Glutamatergic neuron (in vitro differentiated cells): Measurements from ENCODE around the gene PBLD. TPM values are rescaled to one million over a fixed set of nuclear protein-coding genes. Genes with fewer than 3 reads are reported as not detected.
"Not testable (repeated sequence)": the region's sequence is repeated elsewhere in the genome, so short reads cannot be mapped to it uniquely, and the experiment has no call there.

ENCODE experiments used
- DNase-seq: peaks from one replicate; pipeline ENCODE4 v3.0.0; 2022
- H3K27ac Mint-ChIP-seq: one replicate; pipeline ENCODE4 v1.8.0; 2020; ENCODE audit warnings: mild to moderate bottlenecking, mixed read lengths, inconsistent platforms; ENCODE audit not compliant: unreplicated experiment
- H3K27me3 Mint-ChIP-seq: one replicate; pipeline ENCODE4 v1.8.0; 2020; ENCODE audit warnings: mild to moderate bottlenecking, moderate library complexity, mixed read lengths, inconsistent platforms; ENCODE audit not compliant: unreplicated experiment
- H3K36me3 Mint-ChIP-seq: one replicate; pipeline ENCODE4 v1.8.0; 2020; ENCODE audit warnings: mild to moderate bottlenecking, mixed read lengths, inconsistent platforms; ENCODE audit not compliant: unreplicated experiment
- H3K4me1 Mint-ChIP-seq: one replicate; pipeline ENCODE4 v1.8.0; 2020; ENCODE audit warnings: mild to moderate bottlenecking, low read depth, mixed read lengths, inconsistent platforms; ENCODE audit not compliant: unreplicated experiment
- H3K4me3 Mint-ChIP-seq: one replicate; pipeline ENCODE4 v1.8.0; 2020; ENCODE audit warnings: mild to moderate bottlenecking, mixed read lengths, inconsistent platforms; ENCODE audit not compliant: unreplicated experiment
- H3K9me3 Mint-ChIP-seq: one replicate; pipeline ENCODE4 v1.8.0; 2020; ENCODE audit warnings: mild to moderate bottlenecking, moderate library complexity, mixed read lengths, inconsistent platforms; ENCODE audit not compliant: unreplicated experiment
- total RNA-seq: library from RNA; stranded (reverse); fragmentation: NEBNext Ultra II Directional; extraction: Animal tissue kit (Norgen Biotek cat#: 25700); gene quantifications from one replicate; pipeline ENCODE4 v1.2.1, GENCODE V29; 2021; ENCODE audit not compliant: unreplicated experiment
- TF ChIP-seq, protein P1 (sequence below): fragments of 200-600 bp; sonication (generic); IDR thresholded peaks from one replicate; pipeline ENCODE4 v1.5.0; 2021; ENCODE audit not compliant: partially characterized antibody, unreplicated experiment

The PBLD gene
- total RNA-seq, 1 donor from 2014 or later, result 10.3 TPM

DNA sequence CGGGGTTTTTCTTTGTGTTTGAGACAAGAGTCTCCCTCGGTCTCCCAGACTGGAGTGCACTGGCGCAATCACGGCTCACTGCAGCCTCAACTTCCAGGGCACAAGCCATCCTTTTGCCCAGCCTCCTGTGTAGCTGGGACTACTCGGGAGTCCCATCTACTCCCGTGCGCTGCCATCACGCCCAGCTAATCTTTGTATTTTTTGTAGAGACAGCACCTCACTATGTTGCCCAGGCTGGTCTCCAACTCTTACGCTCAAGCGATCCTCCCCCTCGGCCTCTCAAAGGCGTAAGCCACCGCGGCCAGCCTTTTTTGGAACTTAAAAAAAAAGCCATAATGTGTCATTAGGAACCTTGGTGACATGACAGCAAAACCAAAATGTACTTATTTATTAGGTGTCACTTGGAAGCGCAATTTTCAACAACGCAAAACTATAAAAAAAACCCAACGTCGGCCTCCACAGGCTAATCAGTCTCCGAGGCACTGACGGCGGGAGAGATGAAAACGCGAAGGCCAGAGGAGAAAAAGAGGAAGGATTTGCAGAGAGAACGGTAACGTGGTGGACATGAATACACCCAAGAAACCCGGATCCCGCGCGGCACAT lies 1.8 kb downstream of the PBLD start:
- Mint-ChIP-seq H3K4me3 (peak overlapping the region; percentile 96), H3K27ac (peak overlapping the region; percentile 100), H3K9me3 (peaks cover 16% of the 10 kb centered on the region), H3K4me1 (peaks cover 29% of the 10 kb centered on the region), H3K27me3 (peaks cover 20% of the 10 kb centered on the region), H3K36me3 (peaks cover 5% of the 10 kb centered on the region)
- TF ChIP-seq, protein P1, sequence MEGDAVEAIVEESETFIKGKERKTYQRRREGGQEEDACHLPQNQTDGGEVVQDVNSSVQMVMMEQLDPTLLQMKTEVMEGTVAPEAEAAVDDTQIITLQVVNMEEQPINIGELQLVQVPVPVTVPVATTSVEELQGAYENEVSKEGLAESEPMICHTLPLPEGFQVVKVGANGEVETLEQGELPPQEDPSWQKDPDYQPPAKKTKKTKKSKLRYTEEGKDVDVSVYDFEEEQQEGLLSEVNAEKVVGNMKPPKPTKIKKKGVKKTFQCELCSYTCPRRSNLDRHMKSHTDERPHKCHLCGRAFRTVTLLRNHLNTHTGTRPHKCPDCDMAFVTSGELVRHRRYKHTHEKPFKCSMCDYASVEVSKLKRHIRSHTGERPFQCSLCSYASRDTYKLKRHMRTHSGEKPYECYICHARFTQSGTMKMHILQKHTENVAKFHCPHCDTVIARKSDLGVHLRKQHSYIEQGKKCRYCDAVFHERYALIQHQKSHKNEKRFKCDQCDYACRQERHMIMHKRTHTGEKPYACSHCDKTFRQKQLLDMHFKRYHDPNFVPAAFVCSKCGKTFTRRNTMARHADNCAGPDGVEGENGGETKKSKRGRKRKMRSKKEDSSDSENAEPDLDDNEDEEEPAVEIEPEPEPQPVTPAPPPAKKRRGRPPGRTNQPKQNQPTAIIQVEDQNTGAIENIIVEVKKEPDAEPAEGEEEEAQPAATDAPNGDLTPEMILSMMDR, result no peak
- DNase-seq, result peak; percentile 16

DNA sequence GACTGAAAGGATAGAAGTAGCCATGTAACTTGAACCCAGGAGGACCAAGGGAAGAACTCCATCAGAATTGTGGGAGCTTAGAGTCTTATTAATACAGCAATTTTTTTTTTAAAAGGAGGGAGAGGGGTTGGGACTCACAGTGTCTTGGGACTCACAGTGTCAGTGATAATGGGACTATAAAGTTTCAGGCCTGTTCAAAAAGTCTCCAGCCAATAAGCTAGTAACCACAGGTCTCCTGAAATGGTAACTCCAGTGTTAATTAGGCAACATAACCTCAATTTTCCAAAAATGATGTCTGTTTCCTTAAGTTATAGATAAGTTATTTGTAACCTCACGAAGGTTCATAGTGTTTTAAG lies 3.2 kb downstream of the PBLD start:
- Mint-ChIP-seq H3K27me3 (peaks cover 20% of the 10 kb centered on the region), H3K36me3 (peaks cover 5% of the 10 kb centered on the region), H3K4me1 (peaks cover 18% of the 10 kb centered on the region), H3K4me3 (no peak overlapping the region), H3K9me3 (peaks cover 16% of the 10 kb centered on the region), H3K27ac (peak overlapping the region; percentile 22)
- TF ChIP-seq, protein P1, result no peak
- DNase-seq, result no peak

DNA sequence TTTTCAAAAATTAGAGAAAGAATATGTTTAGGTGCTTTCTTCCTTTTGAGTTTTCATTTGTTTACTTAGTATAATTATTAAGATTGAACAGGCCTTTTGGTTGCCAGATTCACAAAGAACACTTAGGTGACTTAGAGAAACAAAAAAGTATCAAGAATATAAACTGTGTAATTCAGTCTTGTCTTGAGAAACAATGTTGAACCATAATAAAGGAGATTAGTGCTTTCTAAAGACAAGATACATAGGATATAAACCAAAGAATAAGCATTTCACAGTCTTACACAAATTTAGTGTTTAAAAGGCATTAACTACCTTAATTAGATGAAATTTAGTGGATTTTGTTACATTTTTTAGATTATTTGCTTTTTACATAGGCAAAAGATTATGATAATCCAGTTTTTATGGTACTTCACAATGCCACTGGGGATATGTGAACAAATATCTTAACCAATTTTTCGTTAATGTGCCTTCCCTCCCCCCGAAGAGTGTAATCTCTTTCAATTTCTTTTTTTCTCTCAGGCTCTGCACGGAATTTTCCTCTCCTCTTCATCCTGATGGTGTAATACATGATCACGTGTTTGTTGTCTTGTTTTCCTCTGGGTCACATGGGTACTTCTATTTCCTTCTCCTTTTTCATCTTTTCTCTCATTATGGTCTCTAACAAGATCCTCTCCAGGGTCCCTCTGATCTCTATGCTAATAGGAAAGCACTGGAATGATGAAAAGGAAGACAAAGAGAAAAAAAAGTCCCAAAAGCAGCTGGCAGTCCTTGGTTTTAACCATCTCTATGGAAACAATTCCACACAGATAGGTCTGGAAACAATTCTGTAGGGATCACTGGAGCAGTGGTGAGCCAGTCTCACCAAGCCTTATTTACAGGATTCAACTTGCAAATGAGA lies 4.6 kb downstream of the PBLD start:
- Mint-ChIP-seq H3K27me3 (peaks cover 17% of the 10 kb centered on the region), H3K4me1 (peaks cover 18% of the 10 kb centered on the region), H3K9me3 (peaks cover 18% of the 10 kb centered on the region), H3K27ac (peak overlapping the region; percentile 62), H3K36me3 (peaks cover 5% of the 10 kb centered on the region), H3K4me3 (peak overlapping the region; percentile 61)
- DNase-seq, result no peak
- TF ChIP-seq, protein P1, result no peak

DNA sequence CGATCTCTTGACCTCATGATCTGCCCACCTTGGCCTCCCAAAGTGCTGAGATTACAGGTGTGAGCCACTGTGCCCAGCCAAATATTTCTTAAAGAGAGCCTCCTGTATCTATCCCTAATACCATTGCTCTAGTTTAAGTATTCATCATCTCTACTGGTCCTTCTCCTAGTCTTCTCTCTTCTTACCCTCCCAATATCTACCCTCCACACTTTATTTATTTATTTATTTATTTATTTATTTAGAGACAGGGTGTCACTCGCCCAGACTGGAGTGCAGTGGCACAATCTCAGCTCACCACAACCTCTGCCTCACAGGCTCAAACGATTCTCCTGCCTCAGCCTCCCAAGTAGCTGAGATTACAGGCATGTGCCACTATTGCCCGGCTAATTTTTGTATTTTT lies 8.3 kb downstream of the PBLD start:
- not testable (repeated sequence) for H3K4me1 Mint-ChIP-seq, H3K9me3 Mint-ChIP-seq, DNase-seq, H3K27me3 Mint-ChIP-seq, H3K4me3 Mint-ChIP-seq, H3K27ac Mint-ChIP-seq, H3K36me3 Mint-ChIP-seq

DNA sequence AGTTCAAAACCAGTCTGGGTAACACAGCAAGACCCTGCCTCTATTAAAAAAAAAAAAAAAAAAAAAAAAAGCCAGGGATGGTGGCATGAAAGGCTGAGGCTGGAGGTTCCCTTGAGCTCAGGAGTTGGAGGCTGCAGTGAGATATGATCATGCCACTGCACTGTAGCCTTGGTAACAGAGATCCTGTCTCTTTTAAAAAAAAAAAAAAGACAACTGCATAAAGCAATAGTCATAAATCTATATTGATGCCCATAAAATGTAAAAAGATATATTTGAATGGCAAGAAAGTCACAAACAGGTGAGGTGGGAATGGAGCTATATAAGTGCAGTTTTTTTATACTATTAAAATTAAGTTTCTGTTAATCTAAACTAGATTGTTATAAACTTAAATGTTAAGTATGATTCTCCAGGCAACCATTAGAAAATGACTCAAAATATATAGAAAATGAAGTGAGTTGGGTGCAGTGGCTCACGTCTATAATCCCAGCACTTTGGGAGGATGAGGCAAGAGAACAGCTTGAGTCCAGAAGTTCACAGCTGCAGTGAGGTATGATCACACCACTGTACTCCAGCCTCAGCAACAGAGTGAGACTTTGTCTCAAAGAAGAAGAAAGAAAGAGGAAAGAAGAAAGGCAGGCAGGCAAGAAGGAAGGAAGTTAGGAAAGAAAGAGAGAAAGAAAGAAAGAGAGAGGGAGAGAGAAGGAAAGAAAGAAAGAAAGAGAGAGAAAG lies 14.2 kb downstream of the PBLD start:
- no peak overlapping the region for H3K4me3 Mint-ChIP-seq
- no peaks in the 10 kb centered on the region for H3K27me3 Mint-ChIP-seq
- DNase-seq, result no peak
- peaks cover 7% of the 10 kb centered on the region for H3K36me3 Mint-ChIP-seq
- H3K4me1 Mint-ChIP-seq, result no peaks in the 10 kb centered on the region
- TF ChIP-seq, protein P1, result no peak
- H3K27ac Mint-ChIP-seq, result no peak overlapping the region
- H3K9me3 Mint-ChIP-seq, result peaks cover 8% of the 10 kb centered on the region
